ENCODE data around the gene TMEM168.

- TF ChIP-seq CTCF (IDR thresholded peaks at IDR 0.05), result no peak
- TF ChIP-seq POLR2AphosphoS5 (IDR thresholded peaks at IDR 0.05), result no peak
- no peak for TF ChIP-seq EP300 (IDR thresholded peaks at IDR 0.05)
Observed at GRCh38 chr7:112830769-112831168, 40.6 kb upstream of the TMEM168 start.

Data from suprapubic skin (tissue), 4 donors.